ENCODE measurements around the gene C1QB. TPM values are rescaled to one million over a fixed set of nuclear protein-coding genes. Genes with fewer than 3 reads are reported as not detected.
"Not testable (repeated sequence)": the region's sequence is repeated elsewhere in the genome, so short reads cannot be mapped to it uniquely, and the experiment has no call there.

Gene C1QB
- total RNA-seq, 1 experiment from 2014 or later = 0.33 TPM

DNA sequence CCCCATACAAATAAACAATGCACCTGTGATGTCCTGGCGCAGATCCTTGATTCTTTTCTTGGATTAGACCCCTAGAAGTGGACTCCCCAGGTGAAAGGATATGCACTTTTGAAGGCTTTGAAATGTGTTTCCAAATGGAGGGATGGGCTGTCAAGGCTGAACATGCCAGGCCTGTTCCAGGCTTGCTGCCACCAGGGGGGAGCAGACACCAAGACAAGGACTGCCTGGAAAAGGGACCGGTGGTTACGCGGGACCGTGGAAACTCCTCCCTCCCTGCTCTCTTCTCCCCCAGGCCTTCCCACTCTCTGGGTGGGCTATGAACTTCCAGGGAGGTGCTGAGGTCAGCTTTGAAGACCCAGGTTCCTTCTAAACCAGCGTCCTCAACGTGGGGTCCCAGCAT, 12.7 kb downstream of the C1QB start:
- ChIA-PET CTCF (no interaction called here), POLR2A (no interaction called here)
- ATAC-seq (peak; percentile 88), DNase-seq (ENCODE audit: low read depth, low spot score) (no peak)
- Histone ChIP-seq H3K27ac (ENCODE audit: low read length) (no peak overlapping the region), H3K36me3 (ENCODE audit: control insufficient read depth, insufficient read depth, low read length) (no peaks in the 10 kb centered on the region), H3K27me3 (ENCODE audit: control insufficient read depth, insufficient read depth, low read length) (no peaks in the 10 kb centered on the region), H3K9me3 (ENCODE audit: control insufficient read depth, insufficient read depth, low read depth, low read length) (no peaks in the 10 kb centered on the region), H3K4me3 (ENCODE audit: low read depth in 2 of 2, low read length in 2 of 2) (no peak overlapping the region), H3K4me1 (ENCODE audit: control insufficient read depth, insufficient read depth, low read length) (no peaks in the 10 kb centered on the region; the same call in 1 of the 2 replicates)
- intact Hi-C loops (cut with micrococcal nuclease; ENCODE audit: unreplicated experiment) (loop anchor here (5.0 kb wide), 1 partner anchor 302 kb away; no protein-coding TSS in a partner anchor), in situ Hi-C loops (cut with HindIII; ENCODE audit: low pct_unique_long_range_greater_than_20kb, low sequenced_read_pairs) (no loop called here)
- no peak for TF ChIP-seq TCF7L2 (IDR thresholded peaks at IDR 0.05; ENCODE audit: low read depth, low read length)
- TF ChIP-seq, protein P1, sequence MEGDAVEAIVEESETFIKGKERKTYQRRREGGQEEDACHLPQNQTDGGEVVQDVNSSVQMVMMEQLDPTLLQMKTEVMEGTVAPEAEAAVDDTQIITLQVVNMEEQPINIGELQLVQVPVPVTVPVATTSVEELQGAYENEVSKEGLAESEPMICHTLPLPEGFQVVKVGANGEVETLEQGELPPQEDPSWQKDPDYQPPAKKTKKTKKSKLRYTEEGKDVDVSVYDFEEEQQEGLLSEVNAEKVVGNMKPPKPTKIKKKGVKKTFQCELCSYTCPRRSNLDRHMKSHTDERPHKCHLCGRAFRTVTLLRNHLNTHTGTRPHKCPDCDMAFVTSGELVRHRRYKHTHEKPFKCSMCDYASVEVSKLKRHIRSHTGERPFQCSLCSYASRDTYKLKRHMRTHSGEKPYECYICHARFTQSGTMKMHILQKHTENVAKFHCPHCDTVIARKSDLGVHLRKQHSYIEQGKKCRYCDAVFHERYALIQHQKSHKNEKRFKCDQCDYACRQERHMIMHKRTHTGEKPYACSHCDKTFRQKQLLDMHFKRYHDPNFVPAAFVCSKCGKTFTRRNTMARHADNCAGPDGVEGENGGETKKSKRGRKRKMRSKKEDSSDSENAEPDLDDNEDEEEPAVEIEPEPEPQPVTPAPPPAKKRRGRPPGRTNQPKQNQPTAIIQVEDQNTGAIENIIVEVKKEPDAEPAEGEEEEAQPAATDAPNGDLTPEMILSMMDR (IDR thresholded peaks at IDR 0.05) = peak; percentile 87
- BruUV-seq (replicated peaks) = no TSS peak

DNA sequence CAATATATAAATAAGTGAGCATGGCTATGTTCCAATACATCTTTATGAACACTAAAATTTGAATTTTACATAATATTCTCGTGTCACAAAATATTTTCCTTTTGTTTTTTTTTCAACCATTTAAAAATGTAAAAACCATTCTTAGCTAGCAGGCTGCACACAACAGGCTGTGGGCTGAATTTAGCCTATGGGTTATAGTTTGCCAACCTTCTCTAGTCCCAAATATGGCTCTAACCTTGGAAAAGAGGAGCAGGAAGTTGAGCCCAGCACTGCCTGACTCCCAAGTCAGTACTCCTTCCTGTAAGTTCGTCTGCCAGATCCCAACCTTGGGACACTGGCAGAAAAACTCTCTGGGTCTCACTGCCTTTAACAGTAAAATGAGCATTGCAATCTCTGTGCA, 13.4 kb downstream of the C1QB start:
- Histone ChIP-seq H3K4me1 (ENCODE audit: control insufficient read depth, insufficient read depth, low read length) (no peaks in the 10 kb centered on the region; the same call in 1 of the 2 replicates), H3K9me3 (ENCODE audit: control insufficient read depth, insufficient read depth, low read depth, low read length) (no peaks in the 10 kb centered on the region), H3K27me3 (ENCODE audit: control insufficient read depth, insufficient read depth, low read length) (no peaks in the 10 kb centered on the region), H3K36me3 (ENCODE audit: control insufficient read depth, insufficient read depth, low read length) (no peaks in the 10 kb centered on the region), H3K4me3 (ENCODE audit: low read depth in 2 of 2, low read length in 2 of 2) (no peak overlapping the region), H3K27ac (ENCODE audit: low read length) (no peak overlapping the region)
- DNase-seq (ENCODE audit: low read depth, low spot score) (no peak), ATAC-seq (no peak)
- in situ Hi-C loops (cut with HindIII; ENCODE audit: low pct_unique_long_range_greater_than_20kb, low sequenced_read_pairs) = no loop called here
- ChIA-PET CTCF (interaction anchor here (0.6 kb wide), 3 partner anchors 94 to 222 kb away, joined by 4 to 6 read pairs (median 5); no protein-coding TSS in a partner anchor), POLR2A (no interaction called here)
- BruUV-seq (replicated peaks) = no TSS peak
- intact Hi-C loops (cut with micrococcal nuclease; ENCODE audit: unreplicated experiment) = loop anchor here (5.0 kb wide), 1 partner anchor 301 kb away; no protein-coding TSS in a partner anchor
- no peak for TF ChIP-seq POLR2AphosphoS5 (IDR thresholded peaks at IDR 0.05; ENCODE audit: low read depth, low read length)
- TF ChIP-seq, protein P2, sequence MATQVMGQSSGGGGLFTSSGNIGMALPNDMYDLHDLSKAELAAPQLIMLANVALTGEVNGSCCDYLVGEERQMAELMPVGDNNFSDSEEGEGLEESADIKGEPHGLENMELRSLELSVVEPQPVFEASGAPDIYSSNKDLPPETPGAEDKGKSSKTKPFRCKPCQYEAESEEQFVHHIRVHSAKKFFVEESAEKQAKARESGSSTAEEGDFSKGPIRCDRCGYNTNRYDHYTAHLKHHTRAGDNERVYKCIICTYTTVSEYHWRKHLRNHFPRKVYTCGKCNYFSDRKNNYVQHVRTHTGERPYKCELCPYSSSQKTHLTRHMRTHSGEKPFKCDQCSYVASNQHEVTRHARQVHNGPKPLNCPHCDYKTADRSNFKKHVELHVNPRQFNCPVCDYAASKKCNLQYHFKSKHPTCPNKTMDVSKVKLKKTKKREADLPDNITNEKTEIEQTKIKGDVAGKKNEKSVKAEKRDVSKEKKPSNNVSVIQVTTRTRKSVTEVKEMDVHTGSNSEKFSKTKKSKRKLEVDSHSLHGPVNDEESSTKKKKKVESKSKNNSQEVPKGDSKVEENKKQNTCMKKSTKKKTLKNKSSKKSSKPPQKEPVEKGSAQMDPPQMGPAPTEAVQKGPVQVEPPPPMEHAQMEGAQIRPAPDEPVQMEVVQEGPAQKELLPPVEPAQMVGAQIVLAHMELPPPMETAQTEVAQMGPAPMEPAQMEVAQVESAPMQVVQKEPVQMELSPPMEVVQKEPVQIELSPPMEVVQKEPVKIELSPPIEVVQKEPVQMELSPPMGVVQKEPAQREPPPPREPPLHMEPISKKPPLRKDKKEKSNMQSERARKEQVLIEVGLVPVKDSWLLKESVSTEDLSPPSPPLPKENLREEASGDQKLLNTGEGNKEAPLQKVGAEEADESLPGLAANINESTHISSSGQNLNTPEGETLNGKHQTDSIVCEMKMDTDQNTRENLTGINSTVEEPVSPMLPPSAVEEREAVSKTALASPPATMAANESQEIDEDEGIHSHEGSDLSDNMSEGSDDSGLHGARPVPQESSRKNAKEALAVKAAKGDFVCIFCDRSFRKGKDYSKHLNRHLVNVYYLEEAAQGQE (IDR thresholded peaks at IDR 0.05; ENCODE audit: insufficient read depth in 1 of 2, low read depth in 2 of 2, low read length in 1 of 2) = no peak
- TF ChIP-seq TCF7L2 (IDR thresholded peaks at IDR 0.05; ENCODE audit: low read depth, low read length) = no peak
- no peak for TF ChIP-seq SIN3A (IDR thresholded peaks at IDR 0.05; ENCODE audit: borderline replicate concordance, insufficient read depth, low read depth, low read length)
- TF ChIP-seq, protein P1 (IDR thresholded peaks at IDR 0.05) = no peak

DNA sequence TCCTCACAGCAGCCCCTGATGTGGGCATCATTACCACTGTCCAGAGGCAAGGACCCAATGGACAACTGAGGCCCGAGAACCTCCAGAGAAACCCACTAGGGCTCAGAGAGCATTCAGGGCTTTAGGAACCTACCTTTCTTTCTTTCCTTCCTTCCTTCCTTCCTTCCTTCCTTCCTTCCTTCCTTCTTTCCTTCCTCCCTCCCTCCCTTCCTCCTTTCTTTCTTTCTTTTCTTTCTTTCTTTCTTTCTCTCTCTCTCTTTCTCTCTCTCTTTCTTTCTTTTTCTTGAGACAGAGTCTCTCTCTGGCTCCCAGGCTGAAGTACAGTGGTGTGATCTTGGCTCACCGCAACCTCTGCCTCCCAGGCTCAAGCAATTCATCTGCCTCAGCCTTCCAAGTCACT, 15.8 kb downstream of the C1QB start:
- H3K4me1 ChIP-seq (ENCODE audit: control insufficient read depth, insufficient read depth, low read length); ATAC-seq; H3K27ac ChIP-seq (ENCODE audit: low read length); DNase-seq (ENCODE audit: low read depth, low spot score); H3K27me3 ChIP-seq (ENCODE audit: control insufficient read depth, insufficient read depth, low read length); H3K9me3 ChIP-seq (ENCODE audit: control insufficient read depth, insufficient read depth, low read depth, low read length); in situ Hi-C loops (cut with HindIII; ENCODE audit: low pct_unique_long_range_greater_than_20kb, low sequenced_read_pairs); POLR2A ChIA-PET; H3K4me3 ChIP-seq (ENCODE audit: low read depth in 2 of 2, low read length in 2 of 2); H3K36me3 ChIP-seq (ENCODE audit: control insufficient read depth, insufficient read depth, low read length); BruUV-seq (replicated peaks): not testable (repeated sequence)
- intact Hi-C loops (cut with micrococcal nuclease; ENCODE audit: unreplicated experiment) = loop anchor here (5.0 kb wide), 1 partner anchor 298 kb away; no protein-coding TSS in a partner anchor
- CTCF ChIA-PET = interaction anchor here (0.7 kb wide), 1 partner anchor 192 kb away, joined by 4 read pairs; no protein-coding TSS in a partner anchor

All from Panc1 (cell line).